Natural killer cell (primary cell): ENCODE measurements around the gene SHISAL1. TPM values are rescaled to one million over a fixed set of nuclear protein-coding genes. Genes with fewer than 3 reads are reported as not detected.

Experiments used
- ATAC-seq, 3 donors: fragments of 150-1000 bp in 2 of 3; fragments of 200-7000 bp in 1 of 3; cut with Tn5 transposase; 1 replicate in 1 of 3; 2 replicates in 2 of 3; pipeline ENCODE4 v1.10.0; 2021; ENCODE audit warnings: mild to moderate bottlenecking in 2 of 3, moderate library complexity in 2 of 3
- DNase-seq, 2 donors: peaks; one replicate each; pipeline versions ENCODE4 v3.0.0 to v3.0.0-alpha.2; 2013 to 2021; ENCODE audit warnings: mixed read lengths in 1 of 2
- H3K27ac ChIP-seq: one replicate; pipeline ENCODE4 v1.5.1; 2013; ENCODE audit warnings: mild to moderate bottlenecking, low read length
- H3K27me3 ChIP-seq: one replicate; pipeline ENCODE4 v1.6.1; 2013; ENCODE audit warnings: low read length; ENCODE audit not compliant: control insufficient read depth, insufficient read depth
- H3K36me3 ChIP-seq: one replicate; pipeline ENCODE4 v1.6.1; 2013; ENCODE audit warnings: low read length; ENCODE audit not compliant: control insufficient read depth, insufficient read depth
- H3K4me1 ChIP-seq: one replicate; pipeline ENCODE4 v1.6.1; 2013; ENCODE audit warnings: low read length; ENCODE audit not compliant: control insufficient read depth, insufficient read depth
- H3K4me3 ChIP-seq: one replicate; pipeline ENCODE4 v1.5.1; 2013; ENCODE audit warnings: low read length
- H3K9me3 ChIP-seq: one replicate; pipeline ENCODE4 v1.6.1; 2013; ENCODE audit warnings: low read length; ENCODE audit not compliant: control insufficient read depth, insufficient read depth
- H3K27ac Mint-ChIP-seq, 2 donors: one replicate each; pipeline ENCODE4 v1.8.0; 2022; ENCODE audit warnings: mild to moderate bottlenecking in 2 of 2, mixed read lengths in 2 of 2, moderate library complexity in 1 of 2
- H3K27me3 Mint-ChIP-seq, 2 donors: one replicate each; pipeline ENCODE4 v1.8.0; 2022; ENCODE audit warnings: low read depth in 2 of 2, mixed read lengths in 2 of 2
- H3K36me3 Mint-ChIP-seq: one replicate; pipeline ENCODE4 v1.8.0; 2022; ENCODE audit warnings: mixed read lengths
- H3K4me1 Mint-ChIP-seq, 2 donors: one replicate each; pipeline ENCODE4 v1.8.0; 2022; ENCODE audit warnings: mixed read lengths in 2 of 2
- H3K4me3 Mint-ChIP-seq: one replicate; pipeline ENCODE4 v1.8.0; 2022; ENCODE audit warnings: mild to moderate bottlenecking, moderate library complexity, mixed read lengths
- H3K9me3 Mint-ChIP-seq, 2 donors: one replicate each; pipeline ENCODE4 v1.8.0; 2022; ENCODE audit warnings: mixed read lengths in 2 of 2
- CTCF ChIP-seq: fragments of 200-600 bp; IDR thresholded peaks from one replicate; pipeline ENCODE4 v1.8.0; 2022; ENCODE audit warnings: antibody characterized with exemption
- WGBS: methylation state at CpG from one replicate; pipeline ENCODE4 v1.1.7; 2013; ENCODE audit warnings: missing lambda C conversion rate; ENCODE audit not compliant: insufficient coverage; 5-methylcytosine and 5-hydroxymethylcytosine counted together
- intact Hi-C: fragments of 100-400 bp; cut with micrococcal nuclease; formaldehyde crosslinking; loops from one replicate; pipeline ENCODE4 v1.14.2; 2022
- total RNA-seq, 4 donors: library from RNA; stranded (reverse); fragments of 120-200 nt in 1 of 4; gene quantifications; one replicate each; pipeline versions ENCODE4 v1.2.3 to v1.2.4, GENCODE V29; 2013 to 2022

Gene SHISAL1
- total RNA-seq, 3 donors from 2014 or later (not counting 1 experiment from before 2014, with no cell fraction given) = not detected

DNA sequence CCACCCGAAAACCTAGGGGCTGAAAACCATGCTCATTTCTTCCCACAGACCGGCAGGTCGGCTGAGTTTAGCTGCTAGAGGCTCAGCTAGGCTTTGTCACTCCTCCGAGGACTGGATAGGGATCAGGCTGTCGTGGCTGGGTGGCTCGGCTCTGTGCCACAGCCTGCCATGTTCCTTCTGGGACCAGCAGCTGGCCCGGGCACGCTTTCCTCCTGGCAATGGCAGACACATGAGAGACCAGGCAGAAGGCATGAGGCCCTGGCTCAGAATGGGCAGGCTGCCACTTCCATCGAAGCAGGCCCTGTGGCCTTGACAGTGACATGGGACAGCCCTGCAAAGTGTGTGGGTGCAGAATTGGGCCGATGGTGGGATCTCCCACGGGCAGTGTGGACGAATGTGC is 111.1 kb downstream of the SHISAL1 start:
- no peak for DNase-seq
- H3K27me3 ChIP-seq = no peaks in the 10 kb centered on the region
- H3K36me3 ChIP-seq = peaks cover 44% of the 10 kb centered on the region
- WGBS = 97% methylated on average over 12 of the region's 12 CpGs
- H3K27ac ChIP-seq = no peak overlapping the region
- no peaks in the 10 kb centered on the region for H3K9me3 ChIP-seq
- Mint-ChIP-seq H3K36me3 (peaks cover 21% of the 10 kb centered on the region), H3K27ac (no peak overlapping the region), H3K9me3 (no peaks in the 10 kb centered on the region), H3K27me3 (no peaks in the 10 kb centered on the region), H3K4me1 (peaks cover 11 to 33% of the 10 kb centered on the region in 2 donors), H3K4me3 (no peak overlapping the region)
- peaks cover 21% of the 10 kb centered on the region for H3K4me1 ChIP-seq
- no peak for ATAC-seq
- TF ChIP-seq CTCF = no peak
- H3K4me3 ChIP-seq = no peak overlapping the region
- intact Hi-C loops = no loop called here

GRCh38 chr22:44200855-44201550 is 111.7 kb downstream of the SHISAL1 start:
- peaks cover 21% of the 10 kb centered on the region for H3K36me3 Mint-ChIP-seq
- H3K9me3 ChIP-seq = no peaks in the 10 kb centered on the region
- H3K4me3 ChIP-seq = no peak overlapping the region
- H3K27ac Mint-ChIP-seq = peak overlapping the region in 1 of 2 donors; percentile 46
- intact Hi-C loops = no loop called here
- no peak for TF ChIP-seq CTCF
- H3K4me3 Mint-ChIP-seq = no peak overlapping the region
- H3K27me3 Mint-ChIP-seq = no peaks in the 10 kb centered on the region
- H3K4me1 ChIP-seq = peaks cover 21% of the 10 kb centered on the region
- H3K27ac ChIP-seq = no peak overlapping the region
- peaks cover 50% of the 10 kb centered on the region for H3K36me3 ChIP-seq
- peaks cover 11 to 33% of the 10 kb centered on the region in 2 donors for H3K4me1 Mint-ChIP-seq
- H3K9me3 Mint-ChIP-seq = no peaks in the 10 kb centered on the region
- no peak for ATAC-seq
- WGBS = 68% methylated on average over 17 of the region's 17 CpGs
- no peaks in the 10 kb centered on the region for H3K27me3 ChIP-seq
- DNase-seq = no peak

- Histone ChIP-seq H3K4me1 (peaks cover 21% of the 10 kb centered on the region), H3K9me3 (no peaks in the 10 kb centered on the region), H3K27me3 (no peaks in the 10 kb centered on the region), H3K4me3 (no peak overlapping the region), H3K36me3 (peaks cover 50% of the 10 kb centered on the region), H3K27ac (no peak overlapping the region)
- no peaks in the 10 kb centered on the region for H3K9me3 Mint-ChIP-seq
- H3K36me3 Mint-ChIP-seq = peaks cover 21% of the 10 kb centered on the region
- DNase-seq = no peak
- TF ChIP-seq CTCF = no peak
- no peaks in the 10 kb centered on the region for H3K27me3 Mint-ChIP-seq
- ATAC-seq = no peak
- 93% methylated on average over 6 of the region's 6 CpGs for WGBS
- intact Hi-C loops = no loop called here
- no peak overlapping the region for H3K4me3 Mint-ChIP-seq
- peaks cover 11 to 33% of the 10 kb centered on the region in 2 donors for H3K4me1 Mint-ChIP-seq
- H3K27ac Mint-ChIP-seq = peak overlapping the region in 1 of 2 donors; percentile 46
Observed at GRCh38 chr22:44200451-44200850, 112.3 kb downstream of the SHISAL1 start.

DNA sequence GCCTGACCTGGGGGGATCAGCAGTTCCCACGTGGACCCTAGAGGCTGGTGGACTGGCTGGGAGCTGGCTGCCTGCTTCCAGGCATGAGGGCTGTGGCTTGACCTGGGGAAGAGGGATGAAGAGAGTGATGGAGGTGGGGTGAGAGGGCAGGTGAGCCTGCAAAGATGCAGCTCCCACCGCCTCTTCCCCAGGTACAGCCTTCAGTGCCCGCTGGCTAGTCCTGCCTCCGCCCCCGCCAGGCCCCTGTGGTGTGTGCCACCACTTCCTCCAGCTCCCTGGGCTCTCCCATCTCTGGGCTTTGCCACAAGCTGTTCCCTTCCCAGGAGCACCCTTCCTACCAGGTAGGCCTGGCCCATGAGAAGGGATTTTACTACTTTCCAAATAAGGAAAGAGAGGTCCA is 112.9 kb downstream of the SHISAL1 start:
- Histone ChIP-seq H3K4me1 (peaks cover 18% of the 10 kb centered on the region), H3K4me3 (no peak overlapping the region), H3K27me3 (no peaks in the 10 kb centered on the region), H3K36me3 (peaks cover 50% of the 10 kb centered on the region), H3K27ac (no peak overlapping the region), H3K9me3 (no peaks in the 10 kb centered on the region)
- peaks cover 21% of the 10 kb centered on the region for H3K36me3 Mint-ChIP-seq
- no peak for TF ChIP-seq CTCF
- DNase-seq = no peak
- H3K4me3 Mint-ChIP-seq = no peak overlapping the region
- intact Hi-C loops = no loop called here
- H3K27me3 Mint-ChIP-seq = no peaks in the 10 kb centered on the region
- peak overlapping the region in 1 of 2 donors; percentile 23 for H3K27ac Mint-ChIP-seq
- H3K9me3 Mint-ChIP-seq = no peaks in the 10 kb centered on the region
- H3K4me1 Mint-ChIP-seq = peaks cover 11 to 35% of the 10 kb centered on the region in 2 donors
- ATAC-seq = no peak
- 88% methylated on average over 5 of the region's 5 CpGs for WGBS
